Calu3 (cell line): Measurements from ENCODE around the gene RASGRF2. TPM values are rescaled to one million over a fixed set of nuclear protein-coding genes. Genes with fewer than 3 reads are reported as not detected.

ENCODE experiments used
- BruUV-seq: library from RNA; stranded (reverse); fragments of 400-500 nt; replicated peaks from 2 replicates; lab custom pipeline; 2021; lab: Mats Ljungman, UMichigan
- CTCF ChIA-PET: fragments of 300-600 bp; sonication (Branson Sonifier 250); formaldehyde crosslinking; loops from one replicate; lab custom pipeline; 2022; ENCODE audit warnings: antibody characterized with exemption; lab: Charles Lee
- DNase-seq: peaks from one replicate; pipeline ENCODE4 v3.0.0; 2022
- H3K27ac Mint-ChIP-seq: one replicate; pipeline ENCODE4 v1.8.0; 2022; ENCODE audit warnings: mixed read lengths; ENCODE audit not compliant: unreplicated experiment
- H3K27me3 Mint-ChIP-seq: one replicate; pipeline ENCODE4 v1.8.0; 2022; ENCODE audit warnings: mixed read lengths; ENCODE audit not compliant: unreplicated experiment
- H3K36me3 Mint-ChIP-seq: one replicate; pipeline ENCODE4 v1.8.0; 2022; ENCODE audit warnings: mild to moderate bottlenecking, moderate library complexity, mixed read lengths; ENCODE audit not compliant: insufficient read depth, unreplicated experiment
- H3K4me1 Mint-ChIP-seq: one replicate; pipeline ENCODE4 v1.8.0; 2022; ENCODE audit warnings: mild to moderate bottlenecking, low read depth, mixed read lengths; ENCODE audit not compliant: unreplicated experiment
- H3K4me3 Mint-ChIP-seq: one replicate; pipeline ENCODE4 v1.8.0; 2022; ENCODE audit warnings: mild to moderate bottlenecking, low read depth, moderate library complexity, mixed read lengths; ENCODE audit not compliant: unreplicated experiment
- H3K9me3 Mint-ChIP-seq: one replicate; pipeline ENCODE4 v1.8.0; 2022; ENCODE audit warnings: low read depth, mixed read lengths; ENCODE audit not compliant: unreplicated experiment
- CTCF ChIP-seq: fragments of 200-600 bp; IDR thresholded peaks from one replicate; pipeline ENCODE4 v1.8.0; 2022; ENCODE audit warnings: antibody characterized with exemption; ENCODE audit not compliant: unreplicated experiment
- intact Hi-C: fragments of 100-400 bp; cut with micrococcal nuclease; formaldehyde crosslinking; loops from one replicate; pipeline ENCODE4 v1.10.0; 2022; ENCODE audit not compliant: unreplicated experiment
- total RNA-seq: library from RNA; stranded (reverse); gene quantifications from 2 replicates; pipeline ENCODE4 v1.2.3, GENCODE V29; 2022

Gene RASGRF2
- total RNA-seq, 1 experiment from 2014 or later = 27.7 TPM

- H3K4me3 Mint-ChIP-seq = no peak overlapping the region
- H3K9me3 Mint-ChIP-seq = no peaks in the 10 kb centered on the region
- no peak for TF ChIP-seq CTCF
- DNase-seq = no peak
- H3K4me1 Mint-ChIP-seq = no peaks in the 10 kb centered on the region
- no peaks in the 10 kb centered on the region for H3K27me3 Mint-ChIP-seq
- peaks cover 4% of the 10 kb centered on the region for H3K36me3 Mint-ChIP-seq
- no peak overlapping the region for H3K27ac Mint-ChIP-seq
- no TSS peak for BruUV-seq
- CTCF ChIA-PET = no interaction called here
- intact Hi-C loops = no loop called here
Observed at GRCh38 chr5:81234299-81234698, 274.1 kb downstream of the RASGRF2 start.

- no peaks in the 10 kb centered on the region for H3K4me1 Mint-ChIP-seq
- peaks cover 4% of the 10 kb centered on the region for H3K36me3 Mint-ChIP-seq
- H3K27me3 Mint-ChIP-seq = no peaks in the 10 kb centered on the region
- H3K4me3 Mint-ChIP-seq = no peak overlapping the region
- no peak for DNase-seq
- H3K27ac Mint-ChIP-seq = no peak overlapping the region
- no peaks in the 10 kb centered on the region for H3K9me3 Mint-ChIP-seq
- CTCF ChIA-PET = no interaction called here
- no peak for TF ChIP-seq CTCF
- no TSS peak for BruUV-seq
- intact Hi-C loops = no loop called here
Observed at GRCh38 chr5:81234801-81235200, 274.6 kb downstream of the RASGRF2 start.

- TF ChIP-seq CTCF = no peak
- BruUV-seq = no TSS peak
- Mint-ChIP-seq H3K4me1 (no peaks in the 10 kb centered on the region), H3K4me3 (no peak overlapping the region), H3K27me3 (no peaks in the 10 kb centered on the region), H3K27ac (no peak overlapping the region), H3K9me3 (no peaks in the 10 kb centered on the region), H3K36me3 (peaks cover 4% of the 10 kb centered on the region)
- no peak for DNase-seq
- CTCF ChIA-PET = interaction anchor here (0.6 to 1.2 kb wide), 2 partner anchors 25 to 36 kb away, joined by 4 to 8 read pairs; no protein-coding TSS in a partner anchor
- intact Hi-C loops = no loop called here
Observed at GRCh38 chr5:81235287-81236072, 275.3 kb downstream of the RASGRF2 start.

- H3K9me3 Mint-ChIP-seq = no peaks in the 10 kb centered on the region
- no TSS peak for BruUV-seq
- H3K4me3 Mint-ChIP-seq = no peak overlapping the region
- H3K4me1 Mint-ChIP-seq = peaks cover 8% of the 10 kb centered on the region
- no peaks in the 10 kb centered on the region for H3K36me3 Mint-ChIP-seq
- H3K27ac Mint-ChIP-seq = no peak overlapping the region
- CTCF ChIA-PET = no interaction called here
- no peaks in the 10 kb centered on the region for H3K27me3 Mint-ChIP-seq
- TF ChIP-seq CTCF = no peak
- intact Hi-C loops = no loop called here
- no peak for DNase-seq
Observed at GRCh38 chr5:81238460-81238859, 278.3 kb downstream of the RASGRF2 start.
